ENCODE results near the gene TANGO6. TPM values are rescaled to one million over a fixed set of nuclear protein-coding genes. Genes with fewer than 3 reads are reported as not detected.
A peak's percentile ranks its signal among the peaks of the same experiment; 100 is the strongest.

TANGO6 gene
- total RNA-seq, 1 donor from 2014 or later, result 10.9 TPM

DNA sequence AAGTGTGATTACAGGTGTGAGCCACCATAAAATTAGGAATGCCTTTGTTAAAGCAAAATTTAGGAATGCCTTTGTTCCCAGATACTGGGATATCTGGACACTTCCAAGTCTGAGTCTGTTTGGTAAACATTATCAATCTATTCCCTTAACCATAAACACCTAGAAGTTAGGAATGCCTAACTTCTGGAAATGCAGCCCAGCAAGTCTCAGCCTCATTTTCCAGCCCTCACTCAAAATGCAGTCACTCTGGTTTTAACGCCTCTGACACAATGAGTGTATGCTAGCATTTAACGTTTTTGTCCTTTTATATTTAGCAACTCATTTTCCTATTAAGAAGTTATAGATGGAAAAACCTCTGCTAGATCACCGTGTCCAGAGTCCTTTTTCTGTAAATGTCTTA, 227.7 kb downstream of the TANGO6 start:
- Histone ChIP-seq H3K27me3 (ENCODE audit: control insufficient read depth, insufficient read depth, low read length) (no peaks in the 10 kb centered on the region), H3K36me3 (ENCODE audit: control insufficient read depth, insufficient read depth, low read length) (no peaks in the 10 kb centered on the region), H3K4me3 (ENCODE audit: low read depth, low read length) (no peak overlapping the region)
- no peak for TF ChIP-seq CTCF (IDR thresholded peaks at IDR 0.05; ENCODE audit: insufficient read depth, low read length, poor library complexity, severe bottlenecking)
- no peak for DNase-seq (ENCODE audit: low read depth)

- no peak for DNase-seq (ENCODE audit: low read depth)
- no peaks in the 10 kb centered on the region for H3K36me3 ChIP-seq (ENCODE audit: control insufficient read depth, insufficient read depth, low read length)
- H3K4me3 ChIP-seq (ENCODE audit: low read depth, low read length), result no peak overlapping the region
- H3K27me3 ChIP-seq (ENCODE audit: control insufficient read depth, insufficient read depth, low read length), result no peaks in the 10 kb centered on the region
- no peak for TF ChIP-seq CTCF (IDR thresholded peaks at IDR 0.05; ENCODE audit: insufficient read depth, low read length, poor library complexity, severe bottlenecking)
Measured at GRCh38 chr16:69072640-69072974, 229.3 kb downstream of the TANGO6 start.

- no peak for TF ChIP-seq CTCF (IDR thresholded peaks at IDR 0.05; ENCODE audit: insufficient read depth, low read length, poor library complexity, severe bottlenecking)
- DNase-seq (ENCODE audit: low read depth), result peak; percentile 91
Measured at GRCh38 chr16:69073181-69073702, 229.9 kb downstream of the TANGO6 start.

DNA sequence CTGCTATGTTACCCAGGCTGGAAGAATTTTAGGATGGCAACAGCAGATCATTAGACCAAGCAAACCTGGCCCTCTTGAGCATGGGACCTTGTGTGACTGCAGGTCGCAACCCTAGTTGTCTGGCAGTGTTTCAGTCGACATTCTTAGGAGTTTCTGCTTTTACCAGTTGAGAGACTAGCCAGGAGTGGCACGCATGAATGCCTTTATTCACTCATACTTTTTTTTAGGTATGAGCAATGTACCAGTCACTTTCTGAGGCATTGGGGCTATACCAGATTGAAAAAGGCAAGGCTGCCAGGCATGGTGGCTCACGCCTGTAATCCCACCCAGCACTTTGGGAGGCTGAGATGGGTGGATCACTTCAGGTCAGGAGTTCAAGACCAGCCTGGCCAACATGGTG, 233.9 kb downstream of the TANGO6 start:
- DNase-seq (ENCODE audit: low read depth), result peak; percentile 86
- no peak for TF ChIP-seq CTCF (IDR thresholded peaks at IDR 0.05; ENCODE audit: insufficient read depth, low read length, poor library complexity, severe bottlenecking)
- Histone ChIP-seq H3K27me3 (ENCODE audit: control insufficient read depth, insufficient read depth, low read length) (no peaks in the 10 kb centered on the region), H3K4me3 (ENCODE audit: low read depth, low read length) (no peak overlapping the region), H3K36me3 (ENCODE audit: control insufficient read depth, insufficient read depth, low read length) (no peaks in the 10 kb centered on the region)

More at GRCh38 chr16:69073181-69073702, 229.9 kb downstream of the TANGO6 start:
- no peaks in the 10 kb centered on the region for H3K27me3 ChIP-seq (ENCODE audit: control insufficient read depth, insufficient read depth, low read length)
- no peak overlapping the region for H3K4me3 ChIP-seq (ENCODE audit: low read depth, low read length)
- H3K36me3 ChIP-seq (ENCODE audit: control insufficient read depth, insufficient read depth, low read length), result no peaks in the 10 kb centered on the region

DNA sequence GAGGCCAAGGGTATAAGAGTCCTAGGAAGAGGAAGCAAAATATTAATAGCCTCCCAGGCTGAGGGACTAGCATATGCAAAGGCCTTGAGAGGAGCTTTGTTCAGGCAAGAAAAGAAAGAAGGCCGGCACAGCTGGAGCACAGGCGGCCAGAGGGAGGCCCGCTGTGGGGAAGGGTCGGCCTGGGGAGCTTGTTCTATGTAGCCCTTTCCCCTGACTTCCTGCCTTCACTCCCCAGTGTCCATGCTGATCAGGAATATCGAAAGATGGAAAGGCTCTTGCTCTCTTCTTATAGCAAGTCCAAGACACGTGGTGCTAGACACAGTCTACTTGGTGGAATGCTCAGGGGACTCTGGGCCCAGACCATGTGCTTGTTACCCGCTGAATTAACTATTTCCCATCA, 234.7 kb downstream of the TANGO6 start:
- no peak for TF ChIP-seq CTCF (IDR thresholded peaks at IDR 0.05; ENCODE audit: insufficient read depth, low read length, poor library complexity, severe bottlenecking)
- no peaks in the 10 kb centered on the region for H3K36me3 ChIP-seq (ENCODE audit: control insufficient read depth, insufficient read depth, low read length)
- H3K4me3 ChIP-seq (ENCODE audit: low read depth, low read length), result no peak overlapping the region
- no peak for DNase-seq (ENCODE audit: low read depth)
- H3K27me3 ChIP-seq (ENCODE audit: control insufficient read depth, insufficient read depth, low read length), result no peaks in the 10 kb centered on the region

GRCh38 chr16:69079697-69080096, 236.4 kb downstream of the TANGO6 start:
- no peak for TF ChIP-seq CTCF (IDR thresholded peaks at IDR 0.05; ENCODE audit: insufficient read depth, low read length, poor library complexity, severe bottlenecking)
- no peak for DNase-seq (ENCODE audit: low read depth)
- Histone ChIP-seq H3K36me3 (ENCODE audit: control insufficient read depth, insufficient read depth, low read length) (no peaks in the 10 kb centered on the region), H3K4me3 (ENCODE audit: low read depth, low read length) (no peak overlapping the region), H3K27me3 (ENCODE audit: control insufficient read depth, insufficient read depth, low read length) (no peaks in the 10 kb centered on the region)
